Esophagus (tissue), 2 donors: ENCODE results near the gene SH2D4B. TPM values are rescaled to one million over a fixed set of nuclear protein-coding genes. Genes with fewer than 3 reads are reported as not detected.

ENCODE experiments used
- H3K27ac ChIP-seq, 2 donors: one replicate each; pipeline ENCODE4 v1.5.1; 2013; ENCODE audit warnings: low read depth in 2 of 2, mild to moderate bottlenecking in 2 of 2, inconsistent platforms in 1 of 2, low read length in 1 of 2, moderate library complexity in 1 of 2
- H3K27me3 ChIP-seq, 2 donors: one replicate each; pipeline ENCODE4 v1.6.1; 2013; ENCODE audit warnings: low read length in 2 of 2, control low read depth in 1 of 2, mild to moderate bottlenecking in 1 of 2; ENCODE audit not compliant: insufficient read depth in 2 of 2, control insufficient read depth in 1 of 2
- H3K36me3 ChIP-seq, 2 donors: one replicate each; pipeline ENCODE4 v1.6.1; 2013; ENCODE audit warnings: low read length in 1 of 2; ENCODE audit not compliant: control insufficient read depth in 2 of 2, insufficient read depth in 2 of 2
- H3K4me1 ChIP-seq, 2 donors: one replicate each; pipeline ENCODE4 v1.6.1; 2013; ENCODE audit warnings: low read length in 1 of 2; ENCODE audit not compliant: control insufficient read depth in 2 of 2, insufficient read depth in 2 of 2
- H3K4me3 ChIP-seq, 2 donors: one replicate each; pipeline ENCODE4 v1.5.1; 2013; ENCODE audit warnings: low read length in 2 of 2, mild to moderate bottlenecking in 2 of 2, low read depth in 1 of 2, moderate library complexity in 1 of 2
- H3K9me3 ChIP-seq, 2 donors: one replicate each; pipeline ENCODE4 v1.6.1; 2013; ENCODE audit warnings: mild to moderate bottlenecking in 2 of 2, low read depth in 1 of 2, low read length in 1 of 2, moderate library complexity in 1 of 2; ENCODE audit not compliant: control insufficient read depth in 2 of 2, insufficient read depth in 1 of 2
- WGBS, 2 donors: extraction: QIAGEN DNeasy Blood & Tissue Kit; methylation state at CpG; one replicate each; pipeline ENCODE4 v1.1.7; 2013; 5-methylcytosine and 5-hydroxymethylcytosine counted together
- polyA plus RNA-seq, 2 donors: library from polyadenylated mRNA; stranded (reverse); fragments of 200-250 nt; gene quantifications; one replicate each; pipeline ENCODE4 v1.2.3, GENCODE V29; 2013
- donor health status: healthy with polysubstance abuse.
- donor health status: Bipolar disorder and iron deficiency.

SH2D4B gene
- polyA plus RNA-seq, 2 donors: 0.02 TPM; not detected in 1

DNA sequence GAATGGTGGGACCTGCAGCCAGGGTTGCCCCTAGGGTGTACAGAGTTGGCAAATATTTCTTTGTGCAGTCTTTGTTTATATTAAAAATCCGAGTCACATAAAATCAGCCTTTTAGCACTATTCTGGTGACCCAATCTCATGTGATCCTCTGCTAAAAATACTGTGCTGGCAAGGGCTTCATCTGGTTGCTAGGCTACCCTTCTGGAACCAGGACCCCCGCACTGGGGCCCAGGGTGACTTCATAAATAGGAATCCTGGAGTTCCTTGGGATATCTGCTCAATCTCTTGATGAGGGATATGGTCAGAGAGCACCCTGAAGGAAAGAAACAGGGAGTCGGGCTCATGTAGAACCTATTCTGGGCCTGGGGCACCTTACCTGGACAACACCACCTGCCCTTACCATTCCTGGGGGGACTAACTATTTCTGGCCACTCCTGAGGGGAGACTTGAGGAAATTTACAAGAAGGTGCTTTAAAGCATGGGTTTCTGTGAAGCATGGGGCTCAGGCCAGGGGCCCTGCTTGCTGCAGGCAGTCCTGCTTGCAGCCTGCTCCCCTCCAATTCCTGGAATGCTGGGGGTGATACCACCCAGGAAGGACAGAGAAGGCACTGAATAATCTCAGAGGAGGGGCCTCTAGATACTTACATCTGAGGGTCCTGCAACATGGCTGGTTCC, 44.7 kb downstream of the SH2D4B start:
- H3K36me3 ChIP-seq: no peaks in the 10 kb centered on the region
- no peaks in the 10 kb centered on the region for H3K9me3 ChIP-seq
- H3K27ac ChIP-seq: no peak overlapping the region
- no peaks in the 10 kb centered on the region for H3K4me1 ChIP-seq
- 68 to 85% methylated on average over 3 of the region's 3 CpGs for WGBS, 2 donors
- no peaks in the 10 kb centered on the region for H3K27me3 ChIP-seq
- no peak overlapping the region for H3K4me3 ChIP-seq

DNA sequence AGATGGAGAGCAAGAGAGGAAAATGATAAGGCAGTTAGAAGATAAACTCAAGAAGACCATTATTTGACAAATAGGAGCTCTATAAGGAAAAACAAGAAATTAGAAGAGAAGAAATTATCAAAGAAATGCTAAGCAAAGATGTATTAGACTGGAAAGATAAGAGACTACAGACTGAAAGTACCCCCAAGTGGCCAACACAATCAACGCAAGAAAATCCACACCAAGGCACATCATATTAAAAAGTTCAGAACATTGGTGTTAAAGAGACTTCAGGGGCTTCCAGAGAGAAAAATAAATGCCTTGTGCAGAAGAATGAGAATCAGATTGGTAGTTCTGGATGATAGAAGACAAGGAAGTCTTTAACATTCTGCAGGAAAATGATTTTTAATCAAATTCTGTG, 46.0 kb downstream of the SH2D4B start:
- no peak overlapping the region for H3K4me3 ChIP-seq
- H3K9me3 ChIP-seq: no peaks in the 10 kb centered on the region
- 73 to 83% methylated on average over 1 of the region's 1 CpG for WGBS, 2 donors

DNA sequence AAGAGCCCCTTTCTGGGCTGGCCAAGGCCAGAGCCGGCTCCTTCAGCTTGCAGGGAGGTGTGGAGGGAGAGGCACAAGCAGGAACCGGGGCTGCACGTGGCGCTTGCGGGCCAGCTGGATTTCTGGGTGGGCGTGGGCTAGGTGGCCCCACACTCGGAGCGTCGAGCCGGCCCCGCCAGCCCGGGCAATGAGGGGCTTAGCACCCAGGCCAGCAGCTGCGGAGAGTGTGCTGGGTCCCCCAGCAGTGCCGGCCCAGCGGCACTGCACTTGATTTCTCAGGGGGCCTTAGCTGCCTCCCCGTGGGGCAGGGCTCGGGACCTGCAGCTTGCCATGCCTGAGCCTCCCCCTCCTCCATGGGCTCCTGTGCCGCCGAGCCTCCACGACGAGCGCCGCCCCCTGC, 48.1 kb downstream of the SH2D4B start:
- 94 to 95% methylated on average over 23 of the region's 23 CpGs for WGBS, 2 donors
- Histone ChIP-seq H3K27me3 (no peaks in the 10 kb centered on the region), H3K9me3 (no peaks in the 10 kb centered on the region), H3K36me3 (no peaks in the 10 kb centered on the region), H3K4me3 (no peak overlapping the region), H3K4me1 (no peaks in the 10 kb centered on the region), H3K27ac (no peak overlapping the region)

More for the DNA sequence above, 46.0 kb downstream of the SH2D4B start:
- H3K4me1 ChIP-seq: no peaks in the 10 kb centered on the region
- H3K36me3 ChIP-seq: no peaks in the 10 kb centered on the region
- no peak overlapping the region for H3K27ac ChIP-seq
- no peaks in the 10 kb centered on the region for H3K27me3 ChIP-seq

DNA sequence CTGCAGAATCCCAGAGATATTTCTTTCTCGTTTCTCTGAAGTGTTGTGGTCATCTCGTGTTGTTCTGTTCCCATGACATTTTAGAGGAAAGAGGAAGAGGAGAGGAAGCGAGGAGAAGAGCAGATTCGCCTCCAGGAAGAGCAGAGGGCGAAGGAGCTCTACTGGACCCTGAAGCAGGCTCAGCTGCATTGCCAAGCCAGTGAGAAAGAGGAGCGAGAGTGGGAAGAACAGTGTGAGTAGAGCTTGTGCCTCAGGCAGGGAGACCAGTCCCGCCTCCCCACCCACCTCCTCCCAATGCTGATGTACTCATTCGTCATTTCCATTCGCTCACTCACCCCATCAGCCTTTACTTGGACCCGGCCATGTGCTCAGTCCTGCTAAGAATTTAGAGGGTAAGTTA, 50.8 kb downstream of the SH2D4B start:
- Histone ChIP-seq H3K4me3 (no peak overlapping the region), H3K9me3 (no peaks in the 10 kb centered on the region), H3K27me3 (no peaks in the 10 kb centered on the region), H3K36me3 (no peaks in the 10 kb centered on the region), H3K27ac (no peak overlapping the region), H3K4me1 (no peaks in the 10 kb centered on the region)
- WGBS, 2 donors: 75 to 83% methylated on average over 10 of the region's 10 CpGs

DNA sequence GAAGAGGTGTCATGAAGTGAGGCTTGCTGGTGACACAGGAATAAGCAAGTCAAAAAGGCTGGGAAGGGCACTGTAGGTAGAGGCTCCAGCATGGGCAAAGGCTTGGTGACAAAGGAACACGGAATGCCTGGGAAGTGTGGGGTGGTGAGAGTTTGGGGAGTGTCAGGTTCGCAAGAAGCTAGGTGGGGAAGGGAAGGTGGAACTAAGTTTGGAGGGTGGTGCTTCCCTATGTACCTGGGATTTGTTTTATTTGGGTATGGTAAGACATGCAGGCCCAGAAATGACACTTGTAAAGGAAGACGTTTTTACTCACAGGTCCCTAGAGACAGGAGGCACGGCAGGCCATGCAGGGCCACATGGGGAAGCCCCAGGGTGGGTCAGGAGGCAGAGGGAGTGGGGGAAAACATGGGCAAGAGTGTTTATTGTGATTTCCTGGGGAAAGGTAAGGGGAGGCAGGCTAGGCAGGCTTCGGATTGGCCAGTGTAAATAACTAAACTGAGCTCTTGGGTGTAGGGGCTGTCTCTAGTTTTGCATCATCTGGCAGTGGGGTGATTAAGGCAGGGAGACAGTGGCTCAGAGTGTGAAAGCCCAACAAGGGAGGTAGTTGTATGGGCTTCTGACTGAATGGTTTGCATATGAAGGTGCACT, 52.1 kb downstream of the SH2D4B start:
- Histone ChIP-seq H3K27ac (no peak overlapping the region), H3K4me3 (no peak overlapping the region), H3K4me1 (no peaks in the 10 kb centered on the region), H3K9me3 (no peaks in the 10 kb centered on the region), H3K36me3 (no peaks in the 10 kb centered on the region), H3K27me3 (no peaks in the 10 kb centered on the region)
- WGBS, 2 donors: 72 to 73% methylated on average over 5 of the region's 5 CpGs

DNA sequence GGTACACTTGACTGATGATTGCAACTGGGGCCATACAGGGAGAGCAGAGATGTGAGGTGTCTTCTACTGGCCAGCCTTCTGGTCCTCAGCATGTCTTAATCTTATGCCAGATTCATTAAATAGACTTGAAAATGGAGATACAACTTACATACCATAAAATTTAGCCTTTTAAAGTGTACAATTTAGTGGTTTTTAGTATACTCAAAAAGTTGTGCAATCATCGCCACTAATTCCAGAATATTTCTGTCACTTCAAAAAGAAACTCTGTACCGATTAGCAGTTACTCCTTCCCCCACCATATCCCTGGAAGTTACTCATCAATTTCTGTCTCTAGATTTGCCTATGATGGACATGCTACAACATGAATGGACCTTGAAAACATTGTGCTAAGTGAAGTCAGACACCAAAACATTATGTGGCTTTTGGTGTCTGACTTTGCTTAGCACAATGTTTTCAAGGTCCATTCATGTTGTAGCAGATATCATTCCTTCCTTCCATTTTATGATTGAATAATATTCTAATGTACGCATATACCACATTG, 53.0 kb downstream of the SH2D4B start:
- no peak overlapping the region for H3K27ac ChIP-seq
- no peaks in the 10 kb centered on the region for H3K4me1 ChIP-seq
- H3K4me3 ChIP-seq: no peak overlapping the region
- no peaks in the 10 kb centered on the region for H3K9me3 ChIP-seq
- no peaks in the 10 kb centered on the region for H3K36me3 ChIP-seq
- H3K27me3 ChIP-seq: no peaks in the 10 kb centered on the region
- WGBS, 2 donors: 72 to 88% methylated on average over 3 of the region's 3 CpGs

DNA sequence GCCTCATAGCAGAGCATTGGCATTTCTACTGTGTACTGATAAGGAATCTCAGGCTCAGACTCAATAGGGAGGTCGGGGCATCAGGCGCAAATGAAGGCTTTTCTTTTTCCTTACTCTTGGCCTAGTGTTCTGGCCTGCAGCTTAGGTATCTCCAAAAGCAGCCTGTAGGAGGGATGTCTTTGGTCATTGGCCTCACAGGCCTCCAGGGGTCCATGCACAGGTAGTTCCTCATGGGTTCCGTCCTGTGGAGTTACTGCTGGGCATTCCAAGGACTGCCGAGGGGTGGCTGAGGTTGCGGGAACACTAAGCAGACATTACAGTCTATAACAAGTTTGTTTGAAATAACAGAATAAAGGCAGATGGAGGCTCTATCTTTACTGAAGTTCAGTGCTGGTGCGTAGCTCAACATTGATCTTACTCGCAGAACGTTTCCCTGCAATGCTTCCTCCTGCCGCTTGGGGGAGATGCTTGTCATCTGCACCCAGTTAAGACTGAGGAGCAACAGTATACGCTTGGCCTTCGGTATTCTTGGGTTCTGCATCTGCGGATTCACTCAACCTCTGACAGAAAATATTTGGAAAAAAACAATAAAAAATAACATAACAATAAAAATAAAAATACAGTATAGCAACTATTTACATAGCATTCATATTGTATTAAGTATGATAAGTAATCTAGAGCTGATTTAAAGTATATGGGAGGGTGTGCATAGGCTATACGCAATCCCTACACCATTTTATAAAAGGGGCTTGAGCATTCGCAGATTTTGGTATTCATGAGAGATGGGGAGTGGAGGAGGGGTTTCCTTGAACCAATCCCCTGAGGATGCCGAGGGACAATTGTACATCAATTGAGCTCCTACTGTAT, 58.9 kb downstream of the SH2D4B start:
- no peak overlapping the region for H3K4me3 ChIP-seq
- H3K27ac ChIP-seq: no peak overlapping the region
- H3K27me3 ChIP-seq: no peaks in the 10 kb centered on the region
- no peaks in the 10 kb centered on the region for H3K4me1 ChIP-seq
- WGBS, 2 donors: 67 to 70% methylated on average over 15 of the region's 15 CpGs
- no peaks in the 10 kb centered on the region for H3K9me3 ChIP-seq
- H3K36me3 ChIP-seq: no peaks in the 10 kb centered on the region

DNA sequence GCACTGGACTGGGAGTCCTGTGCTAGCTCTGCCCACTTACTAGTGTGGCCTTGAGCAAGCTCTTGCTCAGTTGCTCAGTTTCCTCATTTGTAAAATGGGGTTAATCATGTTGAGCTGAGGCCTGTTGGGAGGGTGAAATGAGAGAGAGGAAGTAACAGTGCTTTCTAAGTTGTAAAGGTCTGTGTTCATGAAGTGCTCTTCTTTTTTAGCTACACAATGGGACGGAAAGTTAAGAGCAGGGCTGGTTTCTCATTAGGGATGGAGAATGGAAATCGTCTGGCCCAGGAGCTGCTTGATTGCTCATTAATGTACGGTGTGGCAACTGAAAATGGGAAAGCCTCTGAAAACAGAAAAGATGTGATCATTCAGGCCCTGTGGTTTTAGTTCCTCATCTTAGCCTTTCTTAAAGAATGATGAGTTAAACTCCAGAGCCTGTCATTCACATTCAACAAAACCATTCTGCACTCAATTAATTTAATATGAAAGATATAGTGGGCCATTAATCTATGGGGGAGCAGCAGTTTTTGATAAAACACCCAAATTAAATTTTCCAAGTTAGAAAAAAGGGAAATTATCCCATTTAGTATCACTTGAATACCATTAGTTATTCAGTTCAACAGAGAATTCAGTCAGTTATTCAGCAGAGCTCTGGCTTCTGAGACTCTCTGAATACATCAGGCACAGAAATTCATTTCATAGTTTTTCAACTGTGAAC, 60.5 kb downstream of the SH2D4B start:
- H3K27ac ChIP-seq: no peak overlapping the region
- no peaks in the 10 kb centered on the region for H3K27me3 ChIP-seq
- H3K4me3 ChIP-seq: no peak overlapping the region
- H3K36me3 ChIP-seq: no peaks in the 10 kb centered on the region
- H3K4me1 ChIP-seq: no peaks in the 10 kb centered on the region
- no peaks in the 10 kb centered on the region for H3K9me3 ChIP-seq
- WGBS, 2 donors: 75 to 76% methylated on average over 3 of the region's 3 CpGs

DNA sequence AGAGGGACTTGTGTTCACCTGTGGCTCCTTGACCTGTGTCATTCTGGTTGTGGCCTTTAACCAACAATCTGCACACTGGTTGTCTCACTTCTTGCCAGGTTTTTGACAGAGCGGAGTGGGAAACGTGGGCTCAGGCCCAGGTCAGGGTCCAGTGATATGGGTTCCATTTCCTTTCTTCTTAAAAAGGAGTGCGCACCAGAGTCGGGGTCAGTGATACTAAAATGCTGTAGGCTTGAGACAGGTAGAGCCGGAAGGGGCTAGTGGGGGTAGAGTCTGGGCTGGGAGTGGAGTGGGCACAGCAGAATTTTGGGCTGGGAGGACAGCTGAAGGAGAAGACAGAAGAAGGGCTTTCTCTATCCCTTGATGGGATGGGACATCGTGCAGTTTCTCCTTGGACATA, 61.2 kb downstream of the SH2D4B start:
- WGBS, 2 donors: 89 to 91% methylated on average over 6 of the region's 6 CpGs
- H3K9me3 ChIP-seq: no peaks in the 10 kb centered on the region
- no peaks in the 10 kb centered on the region for H3K36me3 ChIP-seq
- H3K4me1 ChIP-seq: no peaks in the 10 kb centered on the region
- H3K4me3 ChIP-seq: no peak overlapping the region
- no peaks in the 10 kb centered on the region for H3K27me3 ChIP-seq
- H3K27ac ChIP-seq: no peak overlapping the region
